SU-DHL-6 (cell line): Measurements from ENCODE around the gene TM7SF3.

Experiments used
- H2AFZ ChIP-seq: fragments of 200-600 bp; sonication (generic); 2 replicates; pipeline ENCODE4 v1.6.1; 2014; ENCODE audit warnings: low read depth, mild to moderate bottlenecking, moderate library complexity, mixed read lengths, antibody characterized with exemption, low read length; ENCODE audit not compliant: severe bottlenecking
- H3F3A ChIP-seq: fragments of 200-600 bp; shearing (Covaris generic); 2 replicates; pipeline ENCODE4 v1.6.0; 2016; ENCODE audit warnings: antibody characterized with exemption, mild to moderate bottlenecking; ENCODE audit not compliant: insufficient read depth
- H3K27ac ChIP-seq: fragments of 200-600 bp; sonication (generic); 2 replicates; pipeline ENCODE4 v1.5.1; 2016; ENCODE audit warnings: low read depth, mild to moderate bottlenecking, low read length, moderate library complexity, mixed read lengths
- H3K27me3 ChIP-seq: fragments of 200-600 bp; sonication (generic), shearing (Covaris generic); 2 replicates; pipeline ENCODE4 v1.6.0; 2014; ENCODE audit warnings: mild to moderate bottlenecking, low read length
- H3K36me3 ChIP-seq: fragments of 200-600 bp; sonication (generic); 2 replicates; pipeline ENCODE4 v1.6.1; 2014; ENCODE audit warnings: mild to moderate bottlenecking, low read length, mixed read lengths
- H3K4me2 ChIP-seq: fragments of 300-600, 200-600 bp; shearing (Covaris generic), sonication (generic); 2 replicates; pipeline ENCODE4 v1.6.0; 2014; ENCODE audit warnings: low read length, low read depth, mild to moderate bottlenecking; ENCODE audit not compliant: poor library complexity, severe bottlenecking
- H3K4me3 ChIP-seq: fragments of 200-600 bp; sonication (generic); 2 replicates; pipeline ENCODE4 v1.5.1; 2014; ENCODE audit warnings: antibody characterized with exemption, low read length, mild to moderate bottlenecking, mixed read lengths; ENCODE audit not compliant: insufficient read depth, poor library complexity, severe bottlenecking
- H3K79me2 ChIP-seq: fragments of 200-600 bp; sonication (generic); 2 replicates; pipeline ENCODE4 v1.6.1; 2014; ENCODE audit warnings: mild to moderate bottlenecking, low read length, moderate library complexity; ENCODE audit not compliant: insufficient read depth
- H3K9ac ChIP-seq: fragments of 200-600 bp; sonication (generic); 2 replicates; pipeline ENCODE4 v1.7.0; 2014; ENCODE audit warnings: mild to moderate bottlenecking, low read length
- H3K9me2 ChIP-seq: fragments of 200-600 bp; sonication (generic); replicated peaks from 2 replicates; pipeline ENCODE4 v1.6.1; 2014; ENCODE audit warnings: low read length; ENCODE audit not compliant: insufficient read depth
- H3K9me3 ChIP-seq: fragments of 200-600 bp; sonication (generic); 2 replicates; pipeline ENCODE4 v1.6.1; 2014; ENCODE audit warnings: low read length, mixed read lengths; ENCODE audit not compliant: insufficient read depth
- H4K20me1 ChIP-seq: fragments of 200-600 bp; sonication (generic); 2 replicates; pipeline ENCODE4 v1.6.1; 2014; ENCODE audit warnings: low read depth, mild to moderate bottlenecking, antibody characterized with exemption, low read length, moderate library complexity, mixed read lengths
- EZH2phosphoT487 ChIP-seq: fragments of 200-600 bp; sonication (generic), shearing (Covaris generic); conservative IDR thresholded peaks from 2 replicates; pipeline ENCODE4 v1.6.1; 2018; ENCODE audit warnings: mild to moderate bottlenecking, antibody characterized with exemption, low read length, moderate library complexity, mixed read lengths
- TF ChIP-seq, protein P1 (sequence below): fragments of 200-600 bp; sonication (generic); IDR thresholded peaks from one replicate; pipeline ENCODE4 v1.5.1; 2017; ENCODE audit warnings: antibody characterized with exemption, mild to moderate bottlenecking, low read length, moderate library complexity; ENCODE audit not compliant: insufficient read depth, poor library complexity, severe bottlenecking

Gene TM7SF3

DNA sequence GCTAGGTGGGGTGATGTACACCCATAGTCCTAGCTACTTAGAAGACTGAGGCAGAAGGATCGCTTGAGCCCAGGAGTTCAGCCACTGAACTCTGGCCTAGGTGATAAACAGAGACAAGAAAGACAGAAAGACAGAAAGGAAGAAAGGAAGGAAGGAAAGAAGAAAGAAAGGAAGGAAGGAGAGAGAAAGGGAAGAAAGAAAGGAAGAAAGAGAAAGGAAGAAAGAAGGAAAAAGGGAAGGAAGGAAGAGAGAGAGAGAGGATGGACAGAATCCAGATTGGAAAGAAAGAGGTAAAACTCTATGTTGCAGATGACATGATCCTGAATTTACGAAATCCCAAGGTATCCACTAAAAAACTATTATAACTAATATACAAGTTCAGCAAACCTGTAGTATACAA, 84.6 kb downstream of the TM7SF3 start:
- Histone ChIP-seq H3K79me2 (peaks cover 44% of the 10 kb centered on the region), H3K27ac (no peak overlapping the region), H3K9me2 (no peaks in the 10 kb centered on the region), H2AFZ (no peak overlapping the region), H3K4me3 (no peak overlapping the region), H3K4me2 (no peak overlapping the region), H3K36me3 (peaks cover 39% of the 10 kb centered on the region), H3K9ac (no peak overlapping the region), H4K20me1 (peaks cover 6% of the 10 kb centered on the region; the same call in 1 of the 2 replicates), H3F3A (peaks cover 3% of the 10 kb centered on the region), H3K9me3 (no peaks in the 10 kb centered on the region), H3K27me3 (no peaks in the 10 kb centered on the region)
- TF ChIP-seq, protein P1, sequence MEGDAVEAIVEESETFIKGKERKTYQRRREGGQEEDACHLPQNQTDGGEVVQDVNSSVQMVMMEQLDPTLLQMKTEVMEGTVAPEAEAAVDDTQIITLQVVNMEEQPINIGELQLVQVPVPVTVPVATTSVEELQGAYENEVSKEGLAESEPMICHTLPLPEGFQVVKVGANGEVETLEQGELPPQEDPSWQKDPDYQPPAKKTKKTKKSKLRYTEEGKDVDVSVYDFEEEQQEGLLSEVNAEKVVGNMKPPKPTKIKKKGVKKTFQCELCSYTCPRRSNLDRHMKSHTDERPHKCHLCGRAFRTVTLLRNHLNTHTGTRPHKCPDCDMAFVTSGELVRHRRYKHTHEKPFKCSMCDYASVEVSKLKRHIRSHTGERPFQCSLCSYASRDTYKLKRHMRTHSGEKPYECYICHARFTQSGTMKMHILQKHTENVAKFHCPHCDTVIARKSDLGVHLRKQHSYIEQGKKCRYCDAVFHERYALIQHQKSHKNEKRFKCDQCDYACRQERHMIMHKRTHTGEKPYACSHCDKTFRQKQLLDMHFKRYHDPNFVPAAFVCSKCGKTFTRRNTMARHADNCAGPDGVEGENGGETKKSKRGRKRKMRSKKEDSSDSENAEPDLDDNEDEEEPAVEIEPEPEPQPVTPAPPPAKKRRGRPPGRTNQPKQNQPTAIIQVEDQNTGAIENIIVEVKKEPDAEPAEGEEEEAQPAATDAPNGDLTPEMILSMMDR = no peak
- no peak for TF ChIP-seq EZH2phosphoT487

- no peaks in the 10 kb centered on the region for H3K9me3 ChIP-seq
These were observed 85.5 kb downstream of the TM7SF3 start for GRCh38 chr12:26928661-26929060.

More at GRCh38 chr12:26928661-26929060, 85.5 kb downstream of the TM7SF3 start:
- TF ChIP-seq, protein P1 = no peak
- no peak for TF ChIP-seq EZH2phosphoT487
- no peak overlapping the region for H3K9ac ChIP-seq
- no peaks in the 10 kb centered on the region for H3K27me3 ChIP-seq
- no peak overlapping the region for H3K4me2 ChIP-seq
- H3F3A ChIP-seq = peaks cover 8% of the 10 kb centered on the region
- H3K4me3 ChIP-seq = no peak overlapping the region
- H4K20me1 ChIP-seq = peaks cover 6% of the 10 kb centered on the region; the same call in 1 of the 2 replicates
- no peak overlapping the region for H2AFZ ChIP-seq
- peaks cover 46% of the 10 kb centered on the region for H3K36me3 ChIP-seq
- peaks cover 35% of the 10 kb centered on the region for H3K79me2 ChIP-seq
- H3K9me2 ChIP-seq = no peaks in the 10 kb centered on the region
- H3K27ac ChIP-seq = no peak overlapping the region
